ENCODE results near the gene SNORC. TPM values are rescaled to one million over a fixed set of nuclear protein-coding genes. Genes with fewer than 3 reads are reported as not detected.

Gene SNORC
- total and polyA plus RNA-seq, 2 of the 13 experiments (the other 11 are each of a cell fraction or from before 2014, with no cell fraction given): 59.1 to 86.1 TPM

- Histone ChIP-seq H2AFZ (ENCODE audit: low read length) (no peak overlapping the region), H3K4me2 (ENCODE audit: low read depth, low read length) (no peak overlapping the region), H3K9me3 (ENCODE audit: low read length) (peaks cover 21% of the 10 kb centered on the region), H3K79me2 (ENCODE audit: insufficient read depth, low read length) (no peaks in the 10 kb centered on the region), H4K20me1 (ENCODE audit: insufficient read depth, low read length) (no peaks in the 10 kb centered on the region), H3K4me3 (replicated peaks in 1 of 3; ENCODE audit: insufficient read depth in 1 of 3, low read depth in 2 of 3, low read length in 3 of 3) (no peak overlapping the region), H3K4me1 (ENCODE audit: insufficient read depth, low read length) (peaks cover 7% of the 10 kb centered on the region), H3K27ac (ENCODE audit: extremely low read length, insufficient read depth, low read length) (no peak overlapping the region), H3K27me3 (ENCODE audit: control insufficient read depth in 1 of 2, insufficient read depth in 2 of 2, low read length in 2 of 2) (no peaks in the 10 kb centered on the region), H3K36me3 (replicated peaks in 1 of 2; ENCODE audit: control insufficient read depth in 1 of 2, insufficient read depth in 2 of 2, low read length in 2 of 2) (no peaks in the 10 kb centered on the region; a peak in 1 of 5 replicates), H3K9ac (ENCODE audit: insufficient read depth, low read depth, low read length) (no peak overlapping the region)
- peak; percentile 44 to 71; a peak in 2 of 4 replicates for TF ChIP-seq MAFK (conservative IDR thresholded peaks at IDR 0.05 in 1 of 2, IDR thresholded peaks at IDR 0.05 in 1 of 2; ENCODE audit: low read length in 2 of 2)
- TF ChIP-seq MAFF (IDR thresholded peaks at IDR 0.05; ENCODE audit: low read depth, low read length): peak; percentile 60; the same call in 1 of the 2 replicates
- TF ChIP-seq ZNF816 (CRISPR knock-in tag; IDR thresholded peaks at IDR 0.05; ENCODE audit: borderline replicate concordance): no peak
- no peak for TF ChIP-seq RARG (CRISPR knock-in tag; IDR thresholded peaks at IDR 0.05; ENCODE audit: low read depth)
- no peak for TF ChIP-seq ZBTB4 (CRISPR knock-in tag; IDR thresholded peaks at IDR 0.05; ENCODE audit: borderline replicate concordance)
- TF ChIP-seq, protein P1, sequence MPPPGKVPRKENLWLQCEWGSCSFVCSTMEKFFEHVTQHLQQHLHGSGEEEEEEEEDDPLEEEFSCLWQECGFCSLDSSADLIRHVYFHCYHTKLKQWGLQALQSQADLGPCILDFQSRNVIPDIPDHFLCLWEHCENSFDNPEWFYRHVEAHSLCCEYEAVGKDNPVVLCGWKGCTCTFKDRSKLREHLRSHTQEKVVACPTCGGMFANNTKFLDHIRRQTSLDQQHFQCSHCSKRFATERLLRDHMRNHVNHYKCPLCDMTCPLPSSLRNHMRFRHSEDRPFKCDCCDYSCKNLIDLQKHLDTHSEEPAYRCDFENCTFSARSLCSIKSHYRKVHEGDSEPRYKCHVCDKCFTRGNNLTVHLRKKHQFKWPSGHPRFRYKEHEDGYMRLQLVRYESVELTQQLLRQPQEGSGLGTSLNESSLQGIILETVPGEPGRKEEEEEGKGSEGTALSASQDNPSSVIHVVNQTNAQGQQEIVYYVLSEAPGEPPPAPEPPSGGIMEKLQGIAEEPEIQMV (CRISPR knock-in tag; IDR thresholded peaks at IDR 0.05; ENCODE audit: low read depth): no peak
- ATAC-seq (no peak), FAIRE-seq (no peak), DNase-seq (ENCODE audit: low spot score) (no peak)
- CTCF ChIA-PET (ENCODE audit: low intra/inter-chr PET ratio, low total read pairs): no interaction called here
- no TSS peak for BruUV-seq (replicated peaks)
- intact Hi-C loops (cut with micrococcal nuclease; ENCODE audit: unreplicated experiment): no loop called here
- 99% methylated on average over 6 of the region's 6 CpGs for WGBS (ENCODE audit: low lambda C conversion rate)
- in situ Hi-C loops (cut with HindIII; ENCODE audit: extremely low pct_ligation_motif_present, low pct_unique_long_range_greater_than_20kb): no loop called here
- POLR2A ChIA-PET: no interaction called here
Observed at GRCh38 chr2:232908695-232909094, 38.6 kb downstream of the SNORC start.
